CD14-positive monocyte (primary cell): ENCODE results near the gene IER2. TPM values are rescaled to one million over a fixed set of nuclear protein-coding genes. Genes with fewer than 3 reads are reported as not detected.

Experiments used
- DNase-seq, 3 donors: peaks; one replicate each; pipeline ENCODE4 v3.0.0-alpha.2; 2011 to 2022
- H2AFZ ChIP-seq: 2 replicates; pipeline ENCODE4 v1.6.0; 2012; ENCODE audit warnings: mild to moderate bottlenecking, low read depth, low read length, inconsistent platforms; ENCODE audit not compliant: insufficient read depth, poor library complexity, severe bottlenecking
- H3K27ac ChIP-seq, 2 donors: 1 replicate in 1 of 2; 2 replicates in 1 of 2; pipeline ENCODE4 v1.5.1; 2012 to 2013; ENCODE audit warnings: low read length in 2 of 2, control low read depth in 1 of 2, inconsistent platforms in 1 of 2, low read depth in 1 of 2, mild to moderate bottlenecking in 1 of 2
- H3K27me3 ChIP-seq, 2 donors: one replicate each; pipeline versions ENCODE4 v1.6.0 to v1.6.1; 2011 to 2013; ENCODE audit warnings: low read length in 2 of 2; ENCODE audit not compliant: control insufficient read depth in 2 of 2, insufficient read depth in 2 of 2
- H3K36me3 ChIP-seq, 2 donors: replicated peaks in 1 of 2; 1 replicate in 1 of 2; 2 replicates in 1 of 2; pipeline versions ENCODE4 v1.5.1 to v1.6.1; 2012 to 2013; ENCODE audit warnings: low read length in 2 of 2, control low read depth in 1 of 2, inconsistent platforms in 1 of 2, mild to moderate bottlenecking in 1 of 2; ENCODE audit not compliant: insufficient read depth in 2 of 2, control insufficient read depth in 1 of 2
- H3K4me1 ChIP-seq, 2 donors: 1 replicate in 1 of 2; 2 replicates in 1 of 2; pipeline versions ENCODE4 v1.5.1 to v1.6.1; 2012 to 2013; ENCODE audit warnings: low read length in 2 of 2, control low read depth in 1 of 2, inconsistent platforms in 1 of 2, mild to moderate bottlenecking in 1 of 2, moderate library complexity in 1 of 2; ENCODE audit not compliant: insufficient read depth in 2 of 2, control insufficient read depth in 1 of 2
- H3K4me2 ChIP-seq: replicated peaks from 2 replicates; pipeline ENCODE3; 2012; ENCODE audit warnings: low read length, moderate library complexity, mild to moderate bottlenecking; ENCODE audit not compliant: poor library complexity, severe bottlenecking; ENCODE audit errors: extremely low read depth
- H3K4me3 ChIP-seq, 3 experiments: fragments of 200-600 bp in 1 of 3; sonication (generic) in 1 of 3; replicated peaks in 1 of 3; 1 replicate in 2 of 3; 2 replicates in 1 of 3; pipeline ENCODE4 v1.5.1; 2011 to 2013; ENCODE audit warnings: low read length in 3 of 3, mild to moderate bottlenecking in 3 of 3, control low read depth in 2 of 3, low read depth in 2 of 3, inconsistent platforms in 1 of 3, moderate library complexity in 1 of 3
- H3K79me2 ChIP-seq: 2 replicates; pipeline ENCODE4 v1.6.0; 2012; ENCODE audit warnings: mild to moderate bottlenecking, control low read depth, inconsistent platforms, low read length, moderate library complexity; ENCODE audit not compliant: insufficient read depth
- H3K9ac ChIP-seq: 2 replicates; pipeline ENCODE4 v1.6.0; 2017; ENCODE audit warnings: low read length, mild to moderate bottlenecking; ENCODE audit not compliant: insufficient read depth, poor library complexity, severe bottlenecking
- H3K9me3 ChIP-seq, 2 donors: replicated peaks in 1 of 2; 1 replicate in 1 of 2; 2 replicates in 1 of 2; pipeline versions ENCODE4 v1.5.1 to v1.6.1; 2012 to 2013; ENCODE audit warnings: low read length in 2 of 2, control low read depth in 1 of 2; ENCODE audit not compliant: control insufficient read depth in 1 of 2, insufficient read depth in 1 of 2
- H4K20me1 ChIP-seq: 2 replicates; pipeline ENCODE4 v1.6.0; 2012; ENCODE audit warnings: mild to moderate bottlenecking, low read length, control low read depth, moderate library complexity; ENCODE audit not compliant: insufficient read depth
- H3K27ac Mint-ChIP-seq, 7 donors: one replicate each; pipeline ENCODE4 v1.8.0; 2020; ENCODE audit warnings: mild to moderate bottlenecking in 7 of 7, mixed read lengths in 7 of 7, moderate library complexity in 6 of 7, inconsistent platforms in 2 of 7
- H3K27me3 Mint-ChIP-seq, 3 donors: one replicate each; pipeline ENCODE4 v1.8.0; 2021 to 2022; ENCODE audit warnings: low read depth in 3 of 3, mild to moderate bottlenecking in 3 of 3, mixed read lengths in 3 of 3, moderate library complexity in 3 of 3, inconsistent platforms in 1 of 3
- H3K36me3 Mint-ChIP-seq, 2 donors: one replicate each; pipeline ENCODE4 v1.8.0; 2020; ENCODE audit warnings: mixed read lengths in 2 of 2, inconsistent platforms in 1 of 2, mild to moderate bottlenecking in 1 of 2
- H3K4me1 Mint-ChIP-seq: one replicate; pipeline ENCODE4 v1.8.0; 2020; ENCODE audit warnings: mild to moderate bottlenecking, mixed read lengths
- H3K4me3 Mint-ChIP-seq, 2 donors: one replicate each; pipeline ENCODE4 v1.8.0; 2020; ENCODE audit warnings: mild to moderate bottlenecking in 2 of 2, mixed read lengths in 2 of 2, moderate library complexity in 1 of 2
- H3K9me3 Mint-ChIP-seq, 7 donors: one replicate each; pipeline ENCODE4 v1.8.0; 2020 to 2022; ENCODE audit warnings: mixed read lengths in 7 of 7, mild to moderate bottlenecking in 6 of 7, moderate library complexity in 6 of 7, inconsistent platforms in 2 of 7
- WGBS: methylation state at CpG from one replicate; pipeline ENCODE4 v1.1.5; 2013; ENCODE audit warnings: missing lambda C conversion rate; ENCODE audit not compliant: insufficient coverage; 5-methylcytosine and 5-hydroxymethylcytosine counted together
- intact Hi-C, 2 donors: fragments of 100-400 bp; cut with micrococcal nuclease; formaldehyde crosslinking; loops; one replicate each; pipeline versions ENCODE4 v1.15.0 to v1.15.1; 2023
- polyA plus RNA-seq, 3 donors: library from polyadenylated mRNA; depleted of rRNA in 1 of 3; unstranded in 2 of 3; stranded (reverse) in 1 of 3; fragments of 300-500 nt in 2 of 3; fragments of >200 nt in 1 of 3; fragmentation: Illumina TruSeq in 2 of 3; gene quantifications; 1 replicate in 2 of 3; 2 replicates in 1 of 3; pipeline ENCODE4 v1.2.3, GENCODE V29; 2012 to 2021
- TF ChIP-seq, protein P1 (sequence below): fragments of 200-600 bp; IDR thresholded peaks from one replicate; pipeline ENCODE4 v1.8.0; 2022; ENCODE audit warnings: antibody characterized with exemption, mild to moderate bottlenecking

Gene IER2
- polyA plus RNA-seq, 3 donors, result 355 to 804 (median 601) TPM

DNA sequence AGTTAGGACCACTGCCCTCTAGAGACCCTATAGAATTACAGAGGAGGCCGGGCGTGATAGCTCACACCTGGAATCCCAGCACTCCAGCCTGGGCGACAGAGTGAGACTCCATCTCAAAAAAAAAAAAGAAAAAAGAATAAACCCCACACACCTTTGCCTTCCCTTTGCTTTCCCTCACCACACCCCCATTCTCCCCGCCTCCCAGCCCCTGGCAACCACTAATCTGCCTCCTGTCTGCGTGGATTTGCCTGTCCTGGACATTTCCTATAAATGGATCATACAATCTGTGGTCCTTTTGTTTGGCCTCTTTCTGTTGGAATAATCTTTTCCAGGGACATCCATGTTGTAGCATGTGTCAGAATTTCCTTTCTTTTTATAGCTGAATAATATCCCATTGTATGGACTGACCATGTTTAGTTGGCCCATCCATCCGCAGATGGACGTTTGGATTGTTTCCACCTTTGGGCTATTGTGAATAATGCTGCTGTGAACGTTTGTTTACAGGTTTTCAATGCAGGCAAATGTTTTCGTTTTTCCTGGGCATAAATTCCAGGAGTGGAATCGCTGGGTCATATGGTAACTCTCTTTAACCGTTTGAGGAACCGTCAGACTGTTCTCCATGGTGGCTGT lies 16.9 kb upstream of the IER2 start:
- Mint-ChIP-seq H3K27ac (peak overlapping the region in 1 of 7 donors; percentile 17), H3K9me3 (peaks cover 0 to 2% (median 0%) of the 10 kb centered on the region in 7 donors), H3K4me3 (no peak overlapping the region), H3K36me3 (peaks cover 30 to 59% of the 10 kb centered on the region in 2 donors), H3K27me3 (no peaks in the 10 kb centered on the region), H3K4me1 (peaks cover 15% of the 10 kb centered on the region)
- Histone ChIP-seq H3K9me3 (no peaks in the 10 kb centered on the region), H3K36me3 (peaks cover 36 to 53% of the 10 kb centered on the region in 2 donors), H3K27ac (peak overlapping the region in 1 of 2 donors; percentile 45), H3K79me2 (peaks cover 61% of the 10 kb centered on the region), H3K4me3 (no peak overlapping the region), H2AFZ (no peak overlapping the region), H3K27me3 (no peaks in the 10 kb centered on the region), H3K4me2 (no peak overlapping the region), H3K4me1 (no peaks in the 10 kb centered on the region), H4K20me1 (peaks cover 65% of the 10 kb centered on the region), H3K9ac (no peak overlapping the region)
- 91% methylated on average over 4 of the region's 12 CpGs for WGBS
- TF ChIP-seq, protein P1, sequence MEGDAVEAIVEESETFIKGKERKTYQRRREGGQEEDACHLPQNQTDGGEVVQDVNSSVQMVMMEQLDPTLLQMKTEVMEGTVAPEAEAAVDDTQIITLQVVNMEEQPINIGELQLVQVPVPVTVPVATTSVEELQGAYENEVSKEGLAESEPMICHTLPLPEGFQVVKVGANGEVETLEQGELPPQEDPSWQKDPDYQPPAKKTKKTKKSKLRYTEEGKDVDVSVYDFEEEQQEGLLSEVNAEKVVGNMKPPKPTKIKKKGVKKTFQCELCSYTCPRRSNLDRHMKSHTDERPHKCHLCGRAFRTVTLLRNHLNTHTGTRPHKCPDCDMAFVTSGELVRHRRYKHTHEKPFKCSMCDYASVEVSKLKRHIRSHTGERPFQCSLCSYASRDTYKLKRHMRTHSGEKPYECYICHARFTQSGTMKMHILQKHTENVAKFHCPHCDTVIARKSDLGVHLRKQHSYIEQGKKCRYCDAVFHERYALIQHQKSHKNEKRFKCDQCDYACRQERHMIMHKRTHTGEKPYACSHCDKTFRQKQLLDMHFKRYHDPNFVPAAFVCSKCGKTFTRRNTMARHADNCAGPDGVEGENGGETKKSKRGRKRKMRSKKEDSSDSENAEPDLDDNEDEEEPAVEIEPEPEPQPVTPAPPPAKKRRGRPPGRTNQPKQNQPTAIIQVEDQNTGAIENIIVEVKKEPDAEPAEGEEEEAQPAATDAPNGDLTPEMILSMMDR, result no peak
- no peak for DNase-seq
- intact Hi-C loops, result no loop called here

DNA sequence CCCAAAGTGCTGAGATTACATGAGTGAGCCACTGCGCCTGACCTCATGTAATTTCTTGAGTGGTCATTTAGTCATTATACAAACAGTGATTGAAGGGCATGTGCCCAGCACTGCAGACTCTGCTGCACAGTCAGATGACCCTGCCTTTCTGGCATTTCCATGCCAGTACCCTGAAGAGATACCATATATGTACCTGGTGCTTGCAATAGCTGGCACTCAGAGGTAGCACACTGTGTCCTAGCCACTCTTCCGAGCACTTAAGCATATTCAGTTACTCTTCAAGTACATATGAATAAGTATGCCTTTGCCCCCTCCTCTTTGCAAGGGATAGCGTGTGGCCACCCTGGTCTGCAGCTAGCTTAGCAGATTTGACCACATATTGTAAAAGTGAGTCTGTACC lies 15.6 kb upstream of the IER2 start:
- H3K36me3 ChIP-seq, result peaks cover 42 to 59% of the 10 kb centered on the region in 2 donors
- Mint-ChIP-seq H3K4me1 (peaks cover 16% of the 10 kb centered on the region), H3K9me3 (peaks cover 0 to 2% (median 0%) of the 10 kb centered on the region in 7 donors), H3K36me3 (peaks cover 35 to 65% of the 10 kb centered on the region in 2 donors), H3K4me3 (no peak overlapping the region), H3K27ac (peak overlapping the region in 2 of 7 donors; percentile 42 to 46), H3K27me3 (no peaks in the 10 kb centered on the region)
- WGBS, result no CpG with 5 or more reads among the region's 3 CpGs
- no peak overlapping the region for H3K4me2 ChIP-seq
- no peak overlapping the region for H3K27ac ChIP-seq
- H3K4me3 ChIP-seq, result no peak overlapping the region
- H3K4me1 ChIP-seq, result no peaks in the 10 kb centered on the region
- no peak overlapping the region for H2AFZ ChIP-seq
- H3K9me3 ChIP-seq, result no peaks in the 10 kb centered on the region
- no peak overlapping the region for H3K9ac ChIP-seq
- H3K79me2 ChIP-seq, result peaks cover 49% of the 10 kb centered on the region
- no peaks in the 10 kb centered on the region for H3K27me3 ChIP-seq
- TF ChIP-seq, protein P1, result no peak
- peaks cover 64% of the 10 kb centered on the region for H4K20me1 ChIP-seq
- intact Hi-C loops, result no loop called here
- DNase-seq, result no peak
